K562 (cell line): Measurements from ENCODE around the gene PDE1A. TPM values are rescaled to one million over a fixed set of nuclear protein-coding genes. Genes with fewer than 3 reads are reported as not detected.

Experiments used
- ATAC-seq: fragments of 200-7000 bp; cut with Tn5 transposase; 3 replicates; pipeline ENCODE4 v1.9.1; 2020; ENCODE audit warnings: moderate library complexity
- BruUV-seq: library from RNA; stranded (reverse); fragments of 400-500 nt; replicated peaks from 2 replicates; lab custom pipeline; 2021; lab: Mats Ljungman, UMichigan
- CTCF ChIA-PET: fragments of 300-600 bp; formaldehyde crosslinking; extraction: SDS; loops from one replicate; lab custom pipeline; 2021; ENCODE audit warnings: low intra/inter-chr PET ratio; lab: Yijun Ruan, JAX
- POLR2A ChIA-PET: fragments of 300-600, 350-650 bp; sonication (Branson Sonifier 250); formaldehyde crosslinking; extraction: SDS; loops from one replicate; lab custom pipeline; 2021; ENCODE audit warnings: antibody characterized with exemption, inconsistent platforms; lab: Yijun Ruan, JAX
- DNase-seq, 4 experiments: peaks; one replicate each; pipeline versions ENCODE4 v3.0.0 to v3.0.0-alpha.2; 2011 to 2018; ENCODE audit warnings: low spot score in 3 of 4, mixed read lengths in 3 of 4; ENCODE audit errors: extremely low read depth in 1 of 4
- FAIRE-seq: peaks from 2 replicates; lab custom pipeline; 2011; peaks lifted over from hg19 to GRCh38; lab: Jason Lieb, UNC
- H2AFZ ChIP-seq: 2 replicates; pipeline ENCODE4 v1.6.0; 2011; ENCODE audit warnings: low read depth, low read length, control low read depth, inconsistent platforms
- H3K27ac ChIP-seq: fragments of 200-600 bp; 3 replicates; pipeline ENCODE4 v1.8.0; 2011; ENCODE audit warnings: low read depth, mild to moderate bottlenecking, control low read depth, inconsistent platforms, low read length, moderate library complexity, mixed read lengths; ENCODE audit errors: extremely low read depth
- H3K27me3 ChIP-seq, 2 experiments: fragments of 300-600 bp in 1 of 2; 2 replicates in 1 of 2; 3 replicates in 1 of 2; pipeline versions ENCODE4 v1.6.0 to v1.8.0; 2011; ENCODE audit warnings: inconsistent platforms in 2 of 2, low read length in 2 of 2, mild to moderate bottlenecking in 1 of 2, mixed read lengths in 1 of 2, moderate library complexity in 1 of 2; ENCODE audit not compliant: control insufficient read depth in 2 of 2, insufficient read depth in 2 of 2
- H3K36me3 ChIP-seq: fragments of 300-600 bp; 3 replicates; pipeline ENCODE4 v1.8.0; 2011; ENCODE audit warnings: mild to moderate bottlenecking, low read length, inconsistent platforms; ENCODE audit not compliant: control insufficient read depth, insufficient read depth
- H3K4me1 ChIP-seq, 2 experiments: fragments of 200-600 bp in 1 of 2; replicated peaks in 1 of 2; 2 replicates in 1 of 2; 3 replicates in 1 of 2; pipeline versions ENCODE4 v1.5.1 to v1.8.0; 2011; ENCODE audit warnings: inconsistent platforms in 2 of 2, low read length in 2 of 2, mild to moderate bottlenecking in 1 of 2, mixed read lengths in 1 of 2, moderate library complexity in 1 of 2; ENCODE audit not compliant: control insufficient read depth in 2 of 2, insufficient read depth in 2 of 2
- H3K4me2 ChIP-seq: 2 replicates; pipeline ENCODE4 v1.6.1; 2011; ENCODE audit warnings: low read length, control low read depth, inconsistent platforms, mixed read lengths; ENCODE audit not compliant: insufficient read depth
- H3K4me3 ChIP-seq: fragments of 200-600 bp; sonication (generic), shearing (Covaris generic); 2 replicates; pipeline ENCODE4 v1.5.1; 2016; ENCODE audit warnings: control low read depth, inconsistent platforms
- H3K79me2 ChIP-seq: fragments of 200-600 bp; 3 replicates; pipeline ENCODE4 v1.8.0; 2011; ENCODE audit warnings: low read length, inconsistent platforms; ENCODE audit not compliant: control insufficient read depth, insufficient read depth
- H3K9ac ChIP-seq, 2 experiments: 2 replicates each; pipeline versions ENCODE4 v1.6.0 to v1.6.1; 2011; ENCODE audit warnings: low read depth in 2 of 2, low read length in 2 of 2, control low read depth in 1 of 2, inconsistent platforms in 1 of 2, mild to moderate bottlenecking in 1 of 2, mixed read lengths in 1 of 2; ENCODE audit not compliant: insufficient read depth in 1 of 2
- H3K9me1 ChIP-seq: one replicate; pipeline ENCODE4 v1.6.0; 2011; ENCODE audit warnings: inconsistent platforms, mild to moderate bottlenecking, low read length, moderate library complexity; ENCODE audit not compliant: control insufficient read depth, insufficient read depth
- H3K9me3 ChIP-seq: replicated peaks from 2 replicates; pipeline ENCODE4 v1.5.1; 2011; ENCODE audit warnings: low read depth, low read length, inconsistent platforms; ENCODE audit not compliant: control insufficient read depth, insufficient read depth
- H4K20me1 ChIP-seq: replicated peaks from 2 replicates; pipeline ENCODE4 v1.6.1; 2011; ENCODE audit warnings: low read length, inconsistent platforms, mixed read lengths; ENCODE audit not compliant: control insufficient read depth, insufficient read depth
- HMG20B ChIP-seq: fragments of 250-450 bp; sonication (Bioruptor Pico); IDR thresholded peaks from 2 replicates; pipeline ENCODE4 v1.5.0; 2021; ENCODE audit warnings: mild to moderate bottlenecking
- ILK ChIP-seq: fragments of 450-650 bp; IDR thresholded peaks from 2 replicates; pipeline ENCODE4 v1.6.1; 2016; ENCODE audit warnings: missing genetic modification characterization, low read depth, mild to moderate bottlenecking, missing compliant biosample characterization, moderate library complexity, borderline replicate concordance
- MXI1 ChIP-seq: IDR thresholded peaks from 2 replicates; pipeline ENCODE4 v1.6.1; 2011; ENCODE audit warnings: low read depth, mild to moderate bottlenecking, improper control_type of control experiment, low read length
- PPARD ChIP-seq: fragments of 250-450 bp; sonication (Bioruptor Pico); IDR thresholded peaks from 2 replicates; pipeline ENCODE4 v1.8.0; 2022; ENCODE audit warnings: inconsistent platforms, mild to moderate bottlenecking, moderate library complexity
- SIX5 ChIP-seq, 2 experiments: IDR thresholded peaks; 2 replicates each; pipeline ENCODE4 v1.6.1; 2011; ENCODE audit warnings: low read length in 2 of 2, borderline replicate concordance in 1 of 2, low read depth in 1 of 2, mild to moderate bottlenecking in 1 of 2, moderate library complexity in 1 of 2; ENCODE audit not compliant: insufficient read depth in 1 of 2
- ZNF140 ChIP-seq: fragments of 250-450 bp; sonication (Bioruptor Pico); IDR thresholded peaks from 2 replicates; pipeline ENCODE4 v1.8.0; 2021; ENCODE audit warnings: moderate library complexity, mild to moderate bottlenecking, inconsistent platforms
- ZNF165 ChIP-seq: fragments of 250-450 bp; sonication (Bioruptor Pico); IDR thresholded peaks from 2 replicates; pipeline ENCODE4 v1.4.0; 2020; ENCODE audit warnings: borderline replicate concordance
- ZNF764 ChIP-seq: fragments of 250-450 bp; sonication (Bioruptor Pico); IDR thresholded peaks from 2 replicates; pipeline ENCODE4 v1.4.0; 2020; ENCODE audit warnings: low read depth, mild to moderate bottlenecking, moderate library complexity
- WGBS: fragments of 100-300 bp; shearing (Covaris generic); methylation state at CpG from one replicate; pipeline ENCODE4 v1.1.6; 2016; ENCODE audit warnings: low coverage, mixed read lengths; ENCODE audit not compliant: insufficient coverage; ENCODE audit errors: missing lambda C conversion rate; 5-methylcytosine and 5-hydroxymethylcytosine counted together
- in situ Hi-C: fragments of 300-500 bp; cut with MboI; formaldehyde crosslinking; loops from 4 replicates; pipeline ENCODE4 v1.15.0; 2018; ENCODE audit warnings: inconsistent platforms, mixed read lengths
- intact Hi-C: fragments of 100-400 bp; cut with micrococcal nuclease; formaldehyde crosslinking; loops from 2 replicates; pipeline ENCODE4 v1.14.2; 2022
- polyA plus RNA-seq, 8 experiments: library from polyadenylated mRNA; depleted of rRNA in 4 of 8; stranded (reverse) in 5 of 8; unstranded in 3 of 8; fragments of >200 nt; fragmentation: Nextera tagmentation in 2 of 8; fragmentation: Illumina TruSeq in 1 of 8; extraction: Ambion mirVana in 2 of 8; extraction: Trizol in 1 of 8; gene quantifications; 2 replicates each; pipeline versions ENCODE4 v1.2.1 to v1.2.3, GENCODE V29; 2011 to 2014; ENCODE audit warnings: inconsistent platforms in 1 of 8, missing spikeins in 1 of 8
- total RNA-seq, 7 experiments: library from RNA; depleted of rRNA in 6 of 7; stranded (reverse); fragments of >200 nt in 6 of 7; fragmentation: Illumina TruSeq in 2 of 7; extraction: Trizol in 2 of 7; gene quantifications; 2 replicates each; pipeline versions ENCODE4 v1.2.1 to v1.2.3, GENCODE V29; 2011 to 2021; ENCODE audit warnings: low replicate concordance in 1 of 7
- TF ChIP-seq, protein P1 (sequence below): fragments of 250-450 bp; sonication (Bioruptor Pico); IDR thresholded peaks from 2 replicates; pipeline ENCODE4 v1.5.1; 2021; ENCODE audit warnings: mild to moderate bottlenecking
- TF ChIP-seq, protein P2 (sequence below): IDR thresholded peaks from 2 replicates; pipeline ENCODE4 v1.6.1; 2016; ENCODE audit warnings: missing genetic modification characterization, missing compliant biosample characterization

PDE1A gene
- total and polyA plus RNA-seq, 9 of the 15 experiments (the other 6 are each of a cell fraction or from before 2014, with no cell fraction given) = 0.14 to 0.91 (median 0.32) TPM

DNA sequence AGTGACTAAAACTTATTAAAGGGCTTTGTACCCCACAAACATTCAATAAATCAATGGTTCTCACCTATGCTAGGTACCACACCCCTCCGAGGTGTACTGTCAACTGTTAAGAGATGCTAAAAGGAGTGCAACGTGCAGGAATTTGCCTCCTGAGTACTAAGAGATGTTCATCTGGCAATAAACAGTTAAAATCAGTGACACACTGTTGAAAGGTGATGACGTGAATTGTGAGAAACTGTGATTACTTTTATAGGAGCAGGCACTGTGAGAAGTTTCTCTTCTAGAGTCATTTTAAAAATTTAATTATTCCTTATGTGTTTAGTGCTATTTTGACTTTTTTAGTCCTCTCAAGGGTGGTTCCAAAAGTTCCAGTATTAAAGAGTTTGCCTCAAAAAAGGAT, 61.0 kb downstream of the PDE1A start:
- ChIA-PET CTCF (no interaction called here), POLR2A (no interaction called here)
- no peak overlapping the region for H2AFZ ChIP-seq
- no peak overlapping the region for H3K4me3 ChIP-seq
- H3K9ac ChIP-seq = no peak overlapping the region
- no peak overlapping the region for H3K4me2 ChIP-seq
- in situ Hi-C loops (no loop called here), intact Hi-C loops (no loop called here)
- ATAC-seq (no peak), FAIRE-seq (no peak), DNase-seq (no peak)
- H3K27ac ChIP-seq = no peak overlapping the region
- WGBS = 0% methylated on average over 3 of the region's 3 CpGs
- BruUV-seq = no TSS peak
- H3K9me3 ChIP-seq = no peaks in the 10 kb centered on the region
- no peaks in the 10 kb centered on the region for H3K36me3 ChIP-seq
- H4K20me1 ChIP-seq = no peaks in the 10 kb centered on the region
- no peaks in the 10 kb centered on the region for H3K79me2 ChIP-seq
- TF ChIP-seq PPARD (no peak), ILK (no peak), SIX5 (IDR thresholded peaks at IDR 0.05; ENCODE audit: borderline replicate concordance in 1 of 2, insufficient read depth in 1 of 2, low read depth in 1 of 2, low read length in 2 of 2) (no peak), HMG20B (CRISPR knock-in tag) (no peak), ZNF764 (no peak), ZNF140 (no peak), ZNF165 (CRISPR knock-in tag) (no peak), MXI1 (no peak)
- TF ChIP-seq, protein P1, sequence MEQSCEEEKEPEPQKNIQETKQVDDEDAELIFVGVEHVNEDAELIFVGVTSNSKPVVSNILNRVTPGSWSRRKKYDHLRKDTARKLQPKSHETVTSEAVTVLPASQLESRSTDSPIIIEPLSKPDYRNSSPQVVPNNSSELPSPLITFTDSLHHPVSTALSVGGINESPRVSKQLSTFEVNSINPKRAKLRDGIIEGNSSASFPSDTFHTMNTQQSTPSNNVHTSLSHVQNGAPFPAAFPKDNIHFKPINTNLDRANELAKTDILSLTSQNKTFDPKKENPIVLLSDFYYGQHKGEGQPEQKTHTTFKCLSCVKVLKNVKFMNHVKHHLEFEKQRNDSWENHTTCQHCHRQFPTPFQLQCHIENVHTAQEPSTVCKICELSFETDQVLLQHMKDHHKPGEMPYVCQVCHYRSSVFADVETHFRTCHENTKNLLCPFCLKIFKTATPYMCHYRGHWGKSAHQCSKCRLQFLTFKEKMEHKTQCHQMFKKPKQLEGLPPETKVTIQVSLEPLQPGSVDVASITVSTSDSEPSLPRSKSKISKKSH (CRISPR knock-in tag) = no peak
- TF ChIP-seq, protein P2, sequence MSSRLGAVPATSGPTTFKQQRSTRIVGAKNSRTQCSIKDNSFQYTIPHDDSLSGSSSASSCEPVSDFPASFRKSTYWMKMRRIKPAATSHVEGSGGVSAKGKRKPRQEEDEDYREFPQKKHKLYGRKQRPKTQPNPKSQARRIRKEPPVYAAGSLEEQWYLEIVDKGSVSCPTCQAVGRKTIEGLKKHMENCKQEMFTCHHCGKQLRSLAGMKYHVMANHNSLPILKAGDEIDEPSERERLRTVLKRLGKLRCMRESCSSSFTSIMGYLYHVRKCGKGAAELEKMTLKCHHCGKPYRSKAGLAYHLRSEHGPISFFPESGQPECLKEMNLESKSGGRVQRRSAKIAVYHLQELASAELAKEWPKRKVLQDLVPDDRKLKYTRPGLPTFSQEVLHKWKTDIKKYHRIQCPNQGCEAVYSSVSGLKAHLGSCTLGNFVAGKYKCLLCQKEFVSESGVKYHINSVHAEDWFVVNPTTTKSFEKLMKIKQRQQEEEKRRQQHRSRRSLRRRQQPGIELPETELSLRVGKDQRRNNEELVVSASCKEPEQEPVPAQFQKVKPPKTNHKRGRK (tag) = no peak
- H3K9me1 ChIP-seq = no peaks in the 10 kb centered on the region
- H3K27me3 ChIP-seq = no peaks in the 10 kb centered on the region
- H3K4me1 ChIP-seq = no peaks in the 10 kb centered on the region
